ENCODE measurements around the gene NOTCH1. TPM values are rescaled to one million over a fixed set of nuclear protein-coding genes. Genes with fewer than 3 reads are reported as not detected.

NOTCH1 gene
- total RNA-seq, 1 experiment from 2014 or later, result 17.7 TPM

- BruUV-seq (replicated peaks), result no TSS peak
- no peaks in the 10 kb centered on the region for H3K27me3 Mint-ChIP-seq (ENCODE audit: unreplicated experiment)
- H3K4me3 Mint-ChIP-seq (ENCODE audit: low read depth, unreplicated experiment), result no peak overlapping the region
- TF ChIP-seq, protein P1, sequence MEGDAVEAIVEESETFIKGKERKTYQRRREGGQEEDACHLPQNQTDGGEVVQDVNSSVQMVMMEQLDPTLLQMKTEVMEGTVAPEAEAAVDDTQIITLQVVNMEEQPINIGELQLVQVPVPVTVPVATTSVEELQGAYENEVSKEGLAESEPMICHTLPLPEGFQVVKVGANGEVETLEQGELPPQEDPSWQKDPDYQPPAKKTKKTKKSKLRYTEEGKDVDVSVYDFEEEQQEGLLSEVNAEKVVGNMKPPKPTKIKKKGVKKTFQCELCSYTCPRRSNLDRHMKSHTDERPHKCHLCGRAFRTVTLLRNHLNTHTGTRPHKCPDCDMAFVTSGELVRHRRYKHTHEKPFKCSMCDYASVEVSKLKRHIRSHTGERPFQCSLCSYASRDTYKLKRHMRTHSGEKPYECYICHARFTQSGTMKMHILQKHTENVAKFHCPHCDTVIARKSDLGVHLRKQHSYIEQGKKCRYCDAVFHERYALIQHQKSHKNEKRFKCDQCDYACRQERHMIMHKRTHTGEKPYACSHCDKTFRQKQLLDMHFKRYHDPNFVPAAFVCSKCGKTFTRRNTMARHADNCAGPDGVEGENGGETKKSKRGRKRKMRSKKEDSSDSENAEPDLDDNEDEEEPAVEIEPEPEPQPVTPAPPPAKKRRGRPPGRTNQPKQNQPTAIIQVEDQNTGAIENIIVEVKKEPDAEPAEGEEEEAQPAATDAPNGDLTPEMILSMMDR (IDR thresholded peaks at IDR 0.05; ENCODE audit: unreplicated experiment), result no peak
- intact Hi-C loops (cut with micrococcal nuclease; ENCODE audit: unreplicated experiment), result no loop called here
- DNase-seq, result no peak
- CTCF ChIA-PET, result no interaction called here
- no peaks in the 10 kb centered on the region for H3K4me1 Mint-ChIP-seq (ENCODE audit: low read depth, unreplicated experiment)
- no peak overlapping the region for H3K27ac Mint-ChIP-seq (ENCODE audit: unreplicated experiment)
- H3K9me3 Mint-ChIP-seq (ENCODE audit: low read depth, unreplicated experiment), result no peaks in the 10 kb centered on the region
- peaks cover 8% of the 10 kb centered on the region for H3K36me3 Mint-ChIP-seq (ENCODE audit: insufficient read depth, unreplicated experiment)
Observed at GRCh38 chr9:136511144-136511669, 34.6 kb downstream of the NOTCH1 start.

DNA sequence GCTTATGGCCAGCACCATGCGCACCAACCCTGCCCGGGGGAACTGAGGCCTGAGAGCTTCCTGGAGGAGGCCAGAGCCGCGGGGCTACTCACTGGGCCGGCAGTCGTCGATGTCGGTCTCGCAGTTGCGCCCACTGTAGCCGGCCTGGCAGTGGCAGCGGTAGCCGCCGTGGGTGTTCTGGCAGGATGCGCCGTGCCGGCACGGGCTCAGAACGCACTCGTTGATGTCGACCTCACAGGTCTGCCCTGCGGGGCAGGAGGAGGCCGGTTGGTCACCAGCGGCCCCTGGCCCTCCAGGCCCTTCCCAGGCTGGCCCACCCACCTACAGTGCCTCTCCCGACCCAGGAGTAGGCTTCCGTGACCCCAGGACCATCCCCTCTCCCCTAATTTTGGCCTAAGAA lies 35.3 kb downstream of the NOTCH1 start:
- CTCF ChIA-PET, result no interaction called here
- intact Hi-C loops (cut with micrococcal nuclease; ENCODE audit: unreplicated experiment), result no loop called here
- Mint-ChIP-seq H3K36me3 (ENCODE audit: insufficient read depth, unreplicated experiment) (peaks cover 8% of the 10 kb centered on the region), H3K27ac (ENCODE audit: unreplicated experiment) (no peak overlapping the region), H3K27me3 (ENCODE audit: unreplicated experiment) (no peaks in the 10 kb centered on the region), H3K4me3 (ENCODE audit: low read depth, unreplicated experiment) (no peak overlapping the region), H3K4me1 (ENCODE audit: low read depth, unreplicated experiment) (no peaks in the 10 kb centered on the region), H3K9me3 (ENCODE audit: low read depth, unreplicated experiment) (no peaks in the 10 kb centered on the region)
- TF ChIP-seq, protein P1 (IDR thresholded peaks at IDR 0.05; ENCODE audit: unreplicated experiment), result no peak
- DNase-seq, result no peak
- no TSS peak for BruUV-seq (replicated peaks)

GRCh38 chr9:136509549-136509948 lies 36.3 kb downstream of the NOTCH1 start:
- TF ChIP-seq, protein P1 (IDR thresholded peaks at IDR 0.05; ENCODE audit: unreplicated experiment), result no peak
- H3K4me3 Mint-ChIP-seq (ENCODE audit: low read depth, unreplicated experiment), result no peak overlapping the region
- no TSS peak for BruUV-seq (replicated peaks)
- no peak overlapping the region for H3K27ac Mint-ChIP-seq (ENCODE audit: unreplicated experiment)
- intact Hi-C loops (cut with micrococcal nuclease; ENCODE audit: unreplicated experiment), result no loop called here
- H3K36me3 Mint-ChIP-seq (ENCODE audit: insufficient read depth, unreplicated experiment), result peaks cover 8% of the 10 kb centered on the region
- H3K9me3 Mint-ChIP-seq (ENCODE audit: low read depth, unreplicated experiment), result no peaks in the 10 kb centered on the region
- no peaks in the 10 kb centered on the region for H3K4me1 Mint-ChIP-seq (ENCODE audit: low read depth, unreplicated experiment)
- CTCF ChIA-PET, result no interaction called here
- no peaks in the 10 kb centered on the region for H3K27me3 Mint-ChIP-seq (ENCODE audit: unreplicated experiment)
- no peak for DNase-seq

GRCh38 chr9:136508729-136509500 lies 36.9 kb downstream of the NOTCH1 start:
- Mint-ChIP-seq H3K36me3 (ENCODE audit: insufficient read depth, unreplicated experiment) (peaks cover 8% of the 10 kb centered on the region), H3K9me3 (ENCODE audit: low read depth, unreplicated experiment) (no peaks in the 10 kb centered on the region)
- CTCF ChIA-PET, result no interaction called here

More at GRCh38 chr9:136508729-136509500, 36.9 kb downstream of the NOTCH1 start:
- TF ChIP-seq, protein P1 (IDR thresholded peaks at IDR 0.05; ENCODE audit: unreplicated experiment), result no peak
- no peak for DNase-seq
- no peaks in the 10 kb centered on the region for H3K4me1 Mint-ChIP-seq (ENCODE audit: low read depth, unreplicated experiment)
- intact Hi-C loops (cut with micrococcal nuclease; ENCODE audit: unreplicated experiment), result no loop called here
- no peak overlapping the region for H3K27ac Mint-ChIP-seq (ENCODE audit: unreplicated experiment)
- H3K27me3 Mint-ChIP-seq (ENCODE audit: unreplicated experiment), result no peaks in the 10 kb centered on the region
- BruUV-seq (replicated peaks), result no TSS peak
- no peak overlapping the region for H3K4me3 Mint-ChIP-seq (ENCODE audit: low read depth, unreplicated experiment)
